Fibroblast of peridontal ligament (primary cell): Measurements from ENCODE around the gene STK33.
A peak's percentile ranks its signal among the peaks of the same experiment; 100 is the strongest.

Experiments
- DNase-seq: peaks from one replicate; pipeline ENCODE4 v3.0.0-alpha.2; 2010; ENCODE audit errors: extremely low read depth

STK33 gene

DNA sequence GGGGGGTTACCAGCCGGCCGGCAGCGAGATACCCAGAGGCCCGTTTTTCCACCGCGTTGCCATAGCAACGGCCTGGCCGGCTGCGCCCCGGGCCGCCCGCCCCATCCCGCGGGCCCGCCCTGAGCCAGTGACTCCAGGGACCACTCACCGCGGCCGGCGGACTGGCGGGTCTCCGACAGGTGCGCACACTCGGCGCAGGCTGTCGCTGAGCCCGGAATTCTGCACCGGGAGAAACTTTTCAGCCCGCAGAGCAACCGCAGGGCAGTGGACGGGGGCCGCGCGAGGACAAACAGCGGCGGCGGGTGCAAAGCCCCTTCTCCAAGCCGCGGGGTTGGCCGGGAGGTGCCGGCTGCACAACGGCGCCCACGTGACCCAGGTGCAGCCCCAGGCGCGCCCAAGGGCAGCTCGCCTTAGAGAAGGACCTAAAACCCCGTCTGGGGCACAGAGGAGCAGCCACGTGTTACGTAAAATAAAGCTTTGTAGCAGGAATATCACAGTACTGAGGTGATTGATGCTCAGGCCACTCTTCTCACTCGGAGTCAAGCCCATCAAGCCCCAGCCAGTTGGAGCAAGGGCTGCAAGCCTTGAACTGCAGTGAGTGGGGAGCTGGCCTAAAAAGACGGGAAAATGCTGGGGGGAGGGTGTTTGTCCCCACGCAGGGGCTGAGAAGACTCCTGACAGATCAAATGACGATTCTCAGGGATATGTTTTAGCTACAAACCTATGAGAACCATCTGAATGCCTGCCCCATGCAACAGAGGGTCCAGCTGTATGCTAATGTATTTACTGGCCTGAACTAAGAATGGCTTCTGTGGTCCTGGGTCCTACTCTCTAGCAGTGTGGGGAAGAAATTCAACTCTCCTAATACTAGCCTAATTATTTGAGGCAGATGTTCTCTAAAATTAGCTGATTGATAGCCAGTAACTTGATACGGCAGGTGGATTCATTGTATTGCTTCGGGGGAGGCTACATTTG, at the start of gene STK33:
Gene STK33 (minus strand): TSS at position 294 of the 975 bp plus-strand sequence. CDS start 119,323 bp downstream, outside the sequence.
- no peak for DNase-seq

DNA sequence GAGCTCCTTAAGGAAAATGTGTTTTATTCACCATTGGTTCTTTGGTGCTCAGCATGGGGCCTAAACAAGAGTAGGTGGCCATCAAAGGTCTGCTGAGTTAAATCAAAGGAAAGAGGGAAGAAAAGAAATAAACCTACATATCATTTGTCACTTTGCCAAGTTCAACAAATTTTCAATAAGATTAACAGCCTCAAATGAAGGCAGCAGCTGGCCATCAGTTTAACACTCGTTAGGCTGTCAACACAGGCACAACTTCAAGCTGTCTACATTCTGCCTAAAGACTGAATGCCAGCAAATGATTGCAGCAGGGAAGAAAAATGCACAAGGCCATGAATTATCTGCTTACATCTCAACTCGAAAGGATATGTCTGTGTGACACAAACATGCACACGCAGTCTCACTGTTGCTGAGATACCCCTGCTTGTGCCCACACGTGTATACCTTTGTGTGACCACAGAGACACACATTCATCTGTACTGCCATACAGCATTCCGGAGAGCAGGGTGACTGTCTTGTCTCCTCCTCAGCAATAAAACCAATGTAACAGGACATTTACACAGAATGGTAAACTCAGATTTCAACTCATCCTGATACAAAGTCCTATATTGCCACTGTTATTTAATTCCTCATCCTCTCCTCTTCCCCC, 48.3 kb upstream of the STK33 start:
- DNase-seq: no peak

DNA sequence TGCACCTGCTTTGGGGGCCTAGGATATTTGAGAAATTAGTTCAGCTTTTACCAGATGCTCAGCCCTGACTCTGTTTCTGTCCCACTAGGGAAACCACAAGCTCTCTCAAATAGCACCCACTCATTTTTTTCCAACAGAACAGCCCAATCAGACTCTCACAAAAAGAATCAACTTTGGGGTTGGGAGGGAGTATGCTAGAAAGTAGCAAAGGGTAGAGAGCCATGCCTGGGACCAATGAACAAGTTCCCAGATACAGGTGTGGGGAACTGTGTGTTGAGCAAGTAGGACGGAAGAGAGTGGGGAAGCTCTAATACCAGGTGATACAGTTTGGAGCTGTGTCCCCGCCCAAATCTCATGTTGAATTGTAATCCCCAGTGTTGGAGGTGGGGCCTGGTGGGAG, 47.3 kb upstream of the STK33 start:
- no peak for DNase-seq

DNA sequence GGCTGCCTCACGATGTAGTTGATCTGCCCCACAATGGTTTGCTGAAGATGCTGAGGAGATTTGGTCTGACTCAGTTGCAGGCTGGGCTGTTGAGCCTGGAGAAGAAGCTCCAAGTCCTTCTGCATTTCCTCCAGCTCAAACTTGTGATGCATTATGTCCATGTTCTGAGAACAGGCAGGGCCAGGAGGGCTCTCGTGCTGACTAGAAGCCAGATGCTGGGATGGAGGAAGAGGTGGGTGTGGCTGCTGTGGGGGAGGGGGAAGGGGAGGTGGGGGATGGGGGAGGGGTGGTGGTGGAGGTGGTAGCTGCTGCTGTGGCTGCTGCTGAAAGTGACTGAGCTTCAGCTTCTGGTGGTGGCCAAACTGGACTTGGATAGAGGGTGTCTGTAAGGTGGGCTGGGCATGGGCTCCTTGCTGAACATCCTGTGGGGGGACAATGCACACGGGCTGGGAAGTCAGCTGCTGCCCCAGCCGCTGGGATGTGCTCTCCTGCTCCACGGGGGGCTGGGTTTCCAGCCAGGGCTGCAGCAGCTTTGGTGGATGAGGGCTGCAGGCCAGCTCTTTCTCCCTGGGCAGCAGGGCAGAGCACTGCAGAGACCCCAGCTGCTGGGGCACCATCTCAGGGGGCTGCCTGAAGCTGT, 46.4 kb upstream of the STK33 start:
- no peak for DNase-seq

DNA sequence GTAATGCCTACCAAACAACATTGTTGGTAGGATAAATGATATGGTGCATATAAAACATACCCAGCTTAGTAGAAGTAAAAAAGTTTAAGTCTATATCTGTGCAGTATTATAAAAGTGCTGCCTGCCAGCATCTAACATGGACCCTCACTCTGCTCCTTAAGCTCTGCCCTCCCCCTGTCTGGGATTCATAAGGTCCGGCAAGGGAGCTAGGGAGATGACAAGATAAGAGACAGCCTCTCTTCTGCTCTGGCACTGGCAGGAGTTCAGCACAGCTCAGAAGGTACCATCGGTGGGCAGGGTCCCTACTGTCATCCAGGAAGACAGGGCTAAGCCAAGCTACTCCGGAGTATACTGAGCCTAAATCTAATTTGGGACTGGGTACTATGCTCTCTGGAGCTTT, 45.6 kb upstream of the STK33 start:
- no peak for DNase-seq

DNA sequence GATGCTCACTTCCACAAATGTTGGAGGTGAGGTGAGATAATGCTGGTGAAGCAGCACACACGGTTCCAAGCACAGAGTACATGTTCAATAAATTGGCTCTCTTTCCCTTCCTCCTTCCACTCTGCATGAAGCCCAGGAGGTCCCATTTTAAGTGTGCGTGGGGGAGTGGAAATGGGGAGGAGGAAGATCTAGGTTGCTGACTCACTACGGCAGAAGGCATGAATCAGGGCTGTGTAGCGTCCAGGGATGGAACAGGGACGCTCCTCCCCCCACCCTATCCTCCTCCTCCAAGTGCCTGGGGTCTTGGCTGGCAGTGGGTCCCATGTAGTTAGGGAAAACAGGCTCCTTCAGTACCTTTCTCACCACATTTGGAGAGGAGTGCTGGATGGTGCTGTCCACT, 44.3 kb upstream of the STK33 start:
- no peak for DNase-seq

DNA sequence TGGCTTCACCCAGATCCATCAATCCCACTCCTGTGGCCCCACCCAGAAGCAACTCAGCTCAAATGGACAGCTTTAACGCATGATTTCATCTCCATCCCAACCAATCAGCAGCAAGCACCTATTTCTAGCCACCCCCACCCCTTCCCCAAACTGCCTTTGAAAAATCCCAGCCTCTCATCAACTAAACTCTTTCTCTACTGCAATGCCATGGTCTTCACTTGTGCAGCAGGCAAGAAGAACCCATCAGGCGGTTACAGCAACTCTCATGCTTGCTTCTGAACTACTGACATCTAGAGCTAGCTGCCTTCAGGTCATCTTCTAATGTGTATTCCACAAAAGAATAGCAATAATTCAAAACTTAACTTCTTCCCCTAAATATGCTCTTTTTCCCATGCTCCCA, 42.1 kb upstream of the STK33 start:
- DNase-seq: no peak

DNA sequence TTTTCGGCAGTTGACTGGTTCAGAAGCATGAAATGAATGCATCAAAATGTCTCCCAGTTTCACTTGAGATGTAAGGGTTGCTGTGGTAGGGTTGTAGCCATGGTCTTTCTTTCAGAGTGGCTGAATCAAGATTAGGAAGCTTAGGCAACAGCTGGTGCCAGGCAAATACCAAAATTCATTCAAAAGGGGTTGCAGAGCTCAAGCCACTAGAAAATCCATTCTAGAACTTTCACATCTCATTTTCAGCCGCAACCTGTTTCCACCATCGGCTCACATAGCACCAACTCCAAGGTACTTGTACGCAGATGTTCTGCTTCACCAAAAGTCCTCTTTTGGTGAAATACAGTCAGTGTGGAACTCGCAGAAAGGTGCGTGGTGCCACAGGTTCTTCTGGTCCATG, 40.5 kb upstream of the STK33 start:
- DNase-seq: no peak

DNA sequence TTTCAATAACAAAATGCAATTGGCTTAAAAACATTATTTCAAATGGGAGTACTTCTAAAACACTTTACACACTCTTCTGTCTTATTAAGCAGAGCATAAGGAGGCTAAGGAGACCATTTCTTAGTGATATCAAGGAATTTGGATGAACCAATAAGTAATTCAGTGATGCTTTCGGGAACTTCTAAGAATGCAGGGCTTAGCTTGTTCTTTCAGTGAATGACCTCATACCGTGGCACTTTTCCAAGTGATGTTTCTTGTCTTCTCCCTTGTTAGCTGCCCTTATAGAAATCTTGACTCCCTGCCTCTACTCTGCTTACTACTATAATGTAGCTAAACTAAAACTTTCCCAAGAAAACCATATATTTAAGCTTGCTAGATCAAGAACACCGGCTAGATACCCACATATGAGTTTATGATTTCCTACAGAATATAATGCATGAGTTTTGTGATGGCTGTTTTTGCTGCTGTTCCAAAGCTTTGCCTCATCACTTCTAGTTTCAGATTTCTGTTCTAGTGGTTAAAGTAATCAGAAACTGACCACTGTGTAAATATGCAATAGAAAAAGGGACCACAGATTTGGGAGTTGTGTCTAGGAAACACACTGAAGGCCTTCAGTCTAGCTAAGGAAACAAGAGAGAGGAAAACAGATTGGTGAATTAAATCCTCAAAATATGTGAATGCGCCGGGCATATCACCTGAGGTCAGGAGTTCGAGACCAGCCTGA, 37.5 kb upstream of the STK33 start:
- DNase-seq: peak; percentile 93

DNA sequence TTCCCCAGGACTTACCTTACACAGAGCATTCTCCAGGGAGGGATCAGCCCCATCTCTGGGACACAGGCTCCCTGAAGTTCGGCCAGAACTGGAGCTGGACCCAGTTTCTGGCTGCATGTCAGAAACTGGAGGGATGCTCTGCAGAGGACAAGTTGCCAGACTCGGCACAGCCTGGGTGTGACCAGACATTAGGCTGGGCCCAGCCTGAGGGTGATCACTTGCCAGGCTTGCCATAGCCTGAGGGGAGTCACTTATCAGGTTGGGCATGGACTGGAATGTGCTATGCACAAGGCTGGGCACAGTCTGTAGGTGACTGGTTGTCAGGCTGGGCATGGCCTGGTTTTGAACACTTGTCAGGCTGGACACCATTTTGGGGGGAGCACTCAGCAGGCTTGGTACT, 30.7 kb upstream of the STK33 start:
- DNase-seq: no peak

DNA sequence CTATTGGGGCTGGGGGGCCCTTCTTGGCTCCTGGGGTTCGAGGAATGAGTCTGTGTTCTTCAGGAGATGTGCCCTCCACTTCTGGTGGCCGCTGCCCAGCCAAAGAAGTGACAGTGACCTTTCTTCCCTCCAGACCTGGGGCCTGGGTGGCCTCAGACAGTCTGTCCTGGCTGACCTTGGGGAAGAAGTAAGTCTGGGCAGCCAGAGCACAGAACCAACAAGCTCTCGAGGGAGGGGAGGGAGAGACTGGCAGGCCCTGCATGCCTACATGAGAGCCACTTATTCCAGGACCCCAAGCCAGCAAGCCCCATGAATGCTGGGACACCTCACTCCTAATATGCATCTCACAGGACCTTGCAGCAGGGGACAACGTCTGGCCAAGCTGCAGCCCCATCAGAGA, 27.1 kb upstream of the STK33 start:
- no peak for DNase-seq

DNA sequence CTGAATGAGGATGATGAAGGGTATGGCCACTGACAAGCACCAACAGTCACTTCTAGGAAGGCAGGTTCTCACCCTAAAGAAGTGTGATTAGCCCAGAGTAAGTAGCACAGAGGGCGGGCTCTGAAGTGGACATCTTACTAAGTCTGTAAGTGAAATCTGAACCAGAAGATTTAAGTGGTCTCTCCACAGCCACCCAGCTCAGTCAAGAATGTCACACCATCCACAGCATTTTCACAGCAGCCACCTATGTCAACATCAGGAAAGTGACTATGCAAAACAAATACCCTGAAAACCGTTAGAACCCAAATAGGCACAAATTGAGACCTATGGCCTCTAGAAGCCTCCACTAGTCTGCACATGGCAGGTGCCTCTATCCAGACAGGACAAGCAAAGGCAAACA, 23.0 kb upstream of the STK33 start:
- DNase-seq: no peak

DNA sequence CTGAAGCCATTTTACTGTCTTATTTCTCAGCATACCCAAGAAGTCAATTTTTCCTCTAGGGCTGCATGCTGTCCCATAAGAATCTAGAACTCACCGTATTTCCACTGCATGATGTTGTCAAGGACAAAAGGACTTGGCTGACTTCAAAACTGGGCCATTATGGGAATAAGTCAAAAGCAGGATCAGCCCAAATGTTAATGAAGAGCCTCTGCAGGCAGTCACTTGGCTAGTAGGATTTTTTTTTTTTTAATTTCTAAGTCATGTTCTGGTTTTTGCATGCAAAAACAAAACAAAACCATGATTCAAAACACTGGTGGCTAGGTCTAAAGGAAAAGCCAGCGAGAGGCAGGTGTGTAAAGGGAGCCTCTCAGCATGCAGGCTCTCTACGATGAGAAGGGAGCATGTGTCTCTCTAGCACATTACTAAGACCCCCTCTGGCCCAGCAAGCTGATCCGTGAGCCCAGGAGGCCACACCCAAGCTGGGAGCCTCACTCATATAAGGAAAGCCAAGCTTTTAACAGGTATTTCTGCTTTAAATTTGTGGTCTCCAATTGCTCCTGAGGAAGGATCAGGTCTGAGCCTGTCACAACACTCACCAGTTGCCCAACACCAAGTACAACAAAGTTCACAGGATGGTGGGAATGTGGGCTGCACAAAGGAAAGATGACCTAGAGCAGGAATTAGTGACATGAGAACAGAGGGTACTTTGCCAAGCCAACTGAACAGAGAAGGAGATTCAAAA, 21.4 kb upstream of the STK33 start:
- DNase-seq: no peak

DNA sequence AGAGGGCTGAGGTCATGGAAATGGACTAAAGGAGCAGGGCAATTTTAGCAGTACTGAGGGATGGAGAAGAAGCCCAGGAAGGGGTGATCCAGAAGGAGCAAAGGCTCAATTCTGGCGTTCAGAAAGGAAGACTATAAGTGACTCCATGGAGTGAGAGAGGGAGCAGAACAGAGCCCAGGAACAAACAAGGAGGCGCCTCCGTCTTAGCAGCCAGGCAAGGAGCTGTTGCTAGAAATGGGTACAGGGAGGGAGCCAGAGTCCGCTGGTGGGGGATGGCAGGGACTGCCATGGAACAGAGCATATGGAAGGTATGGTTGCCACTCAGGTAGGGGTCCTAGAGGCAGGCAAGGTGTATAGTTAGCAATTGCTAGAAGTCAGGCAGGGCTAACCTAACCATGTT, 20.5 kb upstream of the STK33 start:
- no peak for DNase-seq

DNA sequence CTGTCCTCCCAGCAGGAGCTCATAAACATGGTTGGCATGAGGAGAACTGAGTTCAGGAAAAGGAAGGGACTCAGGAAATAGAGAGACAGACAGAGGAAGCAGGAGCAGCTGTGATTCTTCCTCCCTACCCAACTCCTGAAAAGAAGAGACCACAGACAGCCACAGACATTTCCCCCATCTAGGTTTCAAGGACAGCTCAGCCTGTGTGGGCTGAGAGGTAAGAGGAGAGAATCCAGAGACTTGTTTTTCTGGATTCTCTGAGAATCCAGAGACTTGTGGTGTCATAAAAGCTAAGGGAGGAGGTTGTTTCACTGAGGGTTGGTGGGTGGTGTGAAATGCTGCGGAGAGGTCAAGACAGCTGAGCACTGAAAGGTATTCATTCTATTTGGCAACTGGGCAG, 19.0 kb upstream of the STK33 start:
- DNase-seq: no peak

DNA sequence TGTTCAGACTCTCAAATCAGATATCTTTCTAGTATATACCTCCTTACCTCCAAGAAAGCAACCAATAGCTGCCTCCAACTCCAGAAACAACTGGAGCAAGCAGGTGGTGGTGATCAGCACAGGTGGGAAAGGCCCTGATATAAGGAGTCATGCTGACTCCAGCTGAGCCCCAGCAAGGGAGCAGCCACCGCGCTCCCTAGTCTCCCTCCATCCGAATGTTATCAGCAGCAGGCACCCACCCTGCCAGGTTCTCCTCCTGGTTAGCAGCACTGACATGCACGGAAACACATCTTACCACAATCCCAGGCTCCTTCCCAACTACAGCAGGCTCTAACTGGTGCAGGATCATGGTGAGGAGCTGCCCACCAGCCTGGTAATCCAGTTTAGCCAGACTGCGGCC, 18.5 kb upstream of the STK33 start:
- DNase-seq: no peak

DNA sequence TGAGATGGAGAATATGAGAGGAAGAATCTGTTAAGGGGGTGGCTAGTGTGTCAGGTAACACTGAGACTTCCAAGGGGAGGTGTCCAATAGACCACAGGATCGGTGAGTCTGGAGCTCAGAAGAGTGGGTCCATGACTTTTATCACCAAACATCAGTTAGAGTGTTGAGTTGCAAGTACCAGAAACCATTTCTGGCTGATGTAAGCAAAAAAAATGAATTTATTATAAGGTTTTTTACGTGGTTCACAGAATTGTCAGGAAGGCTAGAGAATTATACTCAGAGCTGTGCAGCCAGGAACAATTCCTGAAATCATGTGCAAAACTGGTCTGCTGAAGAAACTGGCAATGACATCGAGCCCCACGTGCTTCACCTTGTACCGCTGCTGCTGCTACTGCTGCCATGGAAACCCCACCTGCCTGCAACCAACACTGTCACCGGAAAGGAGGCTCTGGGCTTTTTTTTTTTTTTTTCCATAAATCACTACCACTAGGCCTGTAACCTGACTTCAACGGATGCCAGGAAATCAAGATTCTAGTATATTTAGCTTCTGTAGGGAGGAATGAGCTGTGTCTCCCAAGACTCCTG, 16.6 kb upstream of the STK33 start:
- no peak for DNase-seq

DNA sequence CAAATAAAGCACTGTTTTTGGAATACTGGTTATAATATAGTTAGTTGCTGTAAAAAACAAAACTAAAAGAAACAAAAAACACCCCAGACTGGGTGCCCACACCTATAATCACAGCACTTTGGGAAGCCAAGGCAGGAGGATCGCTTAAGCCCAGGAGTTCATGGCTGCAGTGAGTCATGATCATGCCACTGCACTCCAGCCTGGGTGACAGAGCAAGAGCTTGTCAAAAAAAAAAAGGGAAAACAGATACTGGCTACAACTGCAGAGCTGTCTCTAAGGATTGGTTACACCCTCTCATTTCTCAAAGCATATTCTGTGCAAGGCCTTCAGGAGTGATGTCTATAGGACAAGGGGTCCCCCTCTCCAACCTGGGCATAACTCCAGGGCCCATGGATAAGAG, 14.6 kb upstream of the STK33 start:
- peak; percentile 45 for DNase-seq

DNA sequence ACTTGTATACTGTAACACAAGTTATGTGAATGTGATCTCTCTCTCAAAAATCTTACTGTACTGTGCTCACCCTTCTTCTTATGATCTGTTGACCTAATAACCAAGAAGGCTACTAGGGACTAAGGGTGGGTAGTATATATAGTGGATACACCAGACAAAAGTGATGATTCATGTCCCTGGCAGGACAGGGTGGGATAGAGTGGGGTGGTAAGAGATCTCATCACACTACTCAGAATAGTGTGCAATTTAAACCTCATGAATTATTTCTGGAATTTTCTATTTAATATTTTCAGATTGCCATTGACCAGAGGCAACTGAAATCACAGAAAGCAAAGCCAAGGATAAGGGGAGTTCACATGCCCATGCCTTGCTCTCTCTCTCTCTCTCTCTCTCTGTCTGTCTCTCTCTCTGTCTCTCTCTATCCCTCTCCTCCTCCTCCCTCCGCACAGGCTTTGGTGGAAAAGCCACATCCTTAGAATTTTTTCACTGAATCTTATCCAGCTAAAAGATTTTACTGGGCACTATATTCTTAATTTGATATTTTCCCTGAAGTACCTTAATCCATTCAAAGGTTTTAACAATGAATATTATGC, 12.0 kb upstream of the STK33 start:
- DNase-seq: peak; percentile 21

DNA sequence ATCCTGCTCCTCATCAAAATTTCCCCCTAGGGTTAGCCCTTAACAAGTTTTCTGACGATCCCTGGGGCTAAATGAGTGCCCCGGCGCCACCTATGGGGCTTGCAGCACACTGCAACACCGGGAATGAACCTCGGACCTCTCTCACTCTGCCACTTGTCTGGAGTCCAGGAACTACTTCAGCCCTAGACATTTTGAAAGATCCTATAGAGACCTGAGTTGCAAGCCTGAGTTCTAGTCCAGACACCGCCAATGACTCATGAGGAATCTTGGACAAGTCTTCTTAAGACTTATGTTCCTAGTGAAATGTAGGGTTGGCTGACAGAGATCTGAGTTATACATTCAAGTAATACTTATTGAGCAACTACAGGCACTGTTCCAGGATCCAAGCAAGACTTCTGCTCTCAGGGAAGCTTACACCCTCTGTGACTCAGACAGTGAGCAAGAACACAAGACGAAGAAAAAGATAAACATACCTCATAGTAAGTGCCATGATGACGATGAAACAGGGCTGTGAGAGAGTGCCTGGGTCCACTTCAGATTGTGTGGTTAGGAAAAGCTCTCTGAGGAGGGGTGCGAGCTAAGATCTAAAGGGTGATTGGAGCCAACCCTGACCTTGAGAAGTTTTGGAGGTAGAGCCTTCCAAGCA, 10.2 kb upstream of the STK33 start:
- peak; percentile 100 for DNase-seq
